Embryonic facial prominence (tissue), 1 donor: ENCODE results near the gene GCNA.
"Not testable (repeated sequence)": the region's sequence is repeated elsewhere in the genome, so short reads cannot be mapped to it uniquely, and the experiment has no call there.

Experiments used
- DNase-seq: peaks from one replicate; pipeline ENCODE4 v3.0.0-alpha.2; 2016; ENCODE audit errors: extremely low spot score

GCNA gene

GRCh38 chrX:71558920-71559319 lies 19.3 kb upstream of the GCNA start:
- no peak for DNase-seq

- not testable (repeated sequence) for DNase-seq
Measured at GRCh38 chrX:71559773-71560172, 18.5 kb upstream of the GCNA start.

- no peak for DNase-seq
Measured at GRCh38 chrX:71563921-71564320, 14.3 kb upstream of the GCNA start.

GRCh38 chrX:71565474-71566041 lies 12.7 kb upstream of the GCNA start:
- DNase-seq = no peak

GRCh38 chrX:71571390-71571789 lies 6.8 kb upstream of the GCNA start:
- not testable (repeated sequence) for DNase-seq

GRCh38 chrX:71573590-71573989 lies 4.6 kb upstream of the GCNA start:
- DNase-seq = no peak

- no peak for DNase-seq
Measured at GRCh38 chrX:71577682-71578081, 555 bp upstream of the GCNA start.

- no peak for DNase-seq
Measured at GRCh38 chrX:71579136-71579989, 1.1 kb downstream of the GCNA start.

GRCh38 chrX:71579990-71580380 lies 1.7 kb downstream of the GCNA start:
- no peak for DNase-seq

GRCh38 chrX:71581210-71581609 lies 3.0 kb downstream of the GCNA start:
- DNase-seq = no peak

- no peak for DNase-seq
Measured at GRCh38 chrX:71586929-71587328, 8.7 kb downstream of the GCNA start.

- DNase-seq = not testable (repeated sequence)
Measured at GRCh38 chrX:71593210-71593609, 15.0 kb downstream of the GCNA start.

- DNase-seq = no peak
Measured at GRCh38 chrX:71599965-71600364, 21.7 kb downstream of the GCNA start.

GRCh38 chrX:71603618-71604017 lies 25.4 kb downstream of the GCNA start:
- DNase-seq = no peak

GRCh38 chrX:71604141-71604540 lies 25.9 kb downstream of the GCNA start:
- no peak for DNase-seq

- no peak for DNase-seq
Measured at GRCh38 chrX:71604796-71605568, 26.7 kb downstream of the GCNA start.

- DNase-seq = no peak
Measured at GRCh38 chrX:71606536-71607216, 28.4 kb downstream of the GCNA start.

GRCh38 chrX:71607488-71607887 lies 29.3 kb downstream of the GCNA start:
- no peak for DNase-seq

GRCh38 chrX:71609095-71609750 lies 31.0 kb downstream of the GCNA start:
- no peak for DNase-seq

- not testable (repeated sequence) for DNase-seq
Measured at GRCh38 chrX:71611736-71612135, 33.5 kb downstream of the GCNA start.

GRCh38 chrX:71612256-71612655 lies 34.0 kb downstream of the GCNA start:
- no peak for DNase-seq

GRCh38 chrX:71615056-71615455 lies 36.8 kb downstream of the GCNA start:
- no peak for DNase-seq
